H1 (cell line): ENCODE data around the gene THAP10. TPM values are rescaled to one million over a fixed set of nuclear protein-coding genes. Genes with fewer than 3 reads are reported as not detected.
"Not testable (repeated sequence)": the region's sequence is repeated elsewhere in the genome, so short reads cannot be mapped to it uniquely, and the experiment has no call there.

Source experiments
- CTCF ChIA-PET: fragments of 300-600 bp; sonication (Branson Sonifier 250); formaldehyde crosslinking; loops from one replicate; lab custom pipeline; 2021; ENCODE audit not compliant: partially characterized antibody; lab: Charles Lee
- POLR2A ChIA-PET: fragments of 300-600 bp; sonication (Branson Sonifier 250); formaldehyde crosslinking; loops from one replicate; lab custom pipeline; 2021; ENCODE audit warnings: inconsistent platforms; ENCODE audit not compliant: partially characterized antibody; lab: Charles Lee
- DNase-seq, 2 experiments: peaks; one replicate each; pipeline versions ENCODE4 v3.0.0 to v3.0.0-alpha.2; 2010 to 2022; ENCODE audit warnings: low spot score in 2 of 2, low read depth in 1 of 2, mixed read lengths in 1 of 2
- FAIRE-seq: peaks from 2 replicates; lab custom pipeline; 2011; peaks lifted over from hg19 to GRCh38; lab: Jason Lieb, UNC
- H2AFZ ChIP-seq: 2 replicates; pipeline ENCODE4 v1.8.1; 2012; ENCODE audit warnings: low read length, inconsistent platforms
- H2AK5ac ChIP-seq: 2 replicates; pipeline ENCODE4 v1.6.1; 2013; ENCODE audit warnings: low read depth, low read length
- H2BK120ac ChIP-seq: replicated peaks from 2 replicates; pipeline ENCODE3; 2013; ENCODE audit warnings: low read depth, low read length, inconsistent platforms
- H2BK12ac ChIP-seq: 2 replicates; pipeline ENCODE4 v1.6.1; 2013; ENCODE audit warnings: low read depth, low read length
- H2BK15ac ChIP-seq: 2 replicates; pipeline ENCODE4 v1.6.1; 2013; ENCODE audit warnings: low read length
- H2BK20ac ChIP-seq: 2 replicates; pipeline ENCODE4 v1.6.1; 2013; ENCODE audit warnings: low read length
- H2BK5ac ChIP-seq: 2 replicates; pipeline ENCODE4 v1.6.1; 2013; ENCODE audit warnings: low read depth, low read length
- H3K14ac ChIP-seq: 2 replicates; pipeline ENCODE4 v1.6.1; 2013; ENCODE audit warnings: inconsistent platforms; ENCODE audit not compliant: insufficient read length
- H3K18ac ChIP-seq: 2 replicates; pipeline ENCODE4 v1.6.1; 2013; ENCODE audit warnings: low read length; ENCODE audit errors: extremely low read depth
- H3K23ac ChIP-seq: 2 replicates; pipeline ENCODE4 v1.6.1; 2013; ENCODE audit warnings: inconsistent platforms; ENCODE audit not compliant: insufficient read length
- H3K23me2 ChIP-seq: 2 replicates; pipeline ENCODE4 v1.6.1; 2013; ENCODE audit warnings: low read depth, low read length
- H3K27ac ChIP-seq: 2 replicates; pipeline ENCODE4 v1.6.1; 2011; ENCODE audit warnings: low read depth, low read length, inconsistent platforms
- H3K27me3 ChIP-seq, 4 experiments: replicated peaks in 1 of 4; 1 replicate in 1 of 4; 2 replicates in 3 of 4; pipeline versions ENCODE4 v1.6.1 to v1.8.1; 2011 to 2013; ENCODE audit warnings: low read length in 3 of 4, mild to moderate bottlenecking in 3 of 4, inconsistent platforms in 2 of 4, mixed read lengths in 2 of 4, moderate library complexity in 1 of 4; ENCODE audit not compliant: control insufficient read depth in 3 of 4, insufficient read depth in 3 of 4; ENCODE audit errors: extremely low read depth in 1 of 4
- H3K36me3 ChIP-seq, 4 experiments: 2 replicates each; pipeline versions ENCODE4 v1.6.1 to v1.8.1; 2011 to 2013; ENCODE audit warnings: mild to moderate bottlenecking in 4 of 4, low read length in 3 of 4, moderate library complexity in 2 of 4, control low read depth in 1 of 4, inconsistent platforms in 1 of 4; ENCODE audit not compliant: insufficient read depth in 4 of 4, control insufficient read depth in 2 of 4
- H3K4ac ChIP-seq: replicated peaks from 2 replicates; pipeline ENCODE3; 2013; ENCODE audit warnings: low read length, low read depth, mixed read lengths, inconsistent platforms; ENCODE audit not compliant: insufficient read length
- H3K4me1 ChIP-seq, 4 experiments: replicated peaks in 1 of 4; 1 replicate in 1 of 4; 2 replicates in 3 of 4; pipeline versions ENCODE4 v1.6.1 to v1.8.1; 2011 to 2013; ENCODE audit warnings: low read length in 3 of 4, inconsistent platforms in 2 of 4, mixed read lengths in 1 of 4; ENCODE audit not compliant: insufficient read depth in 4 of 4, control insufficient read depth in 3 of 4
- H3K4me2 ChIP-seq, 2 experiments: 2 replicates each; pipeline versions ENCODE4 v1.6.1 to v1.8.1; 2011 to 2013; ENCODE audit warnings: low read depth in 2 of 2, low read length in 2 of 2, control low read depth in 1 of 2, inconsistent platforms in 1 of 2, mild to moderate bottlenecking in 1 of 2; ENCODE audit not compliant: insufficient read depth in 1 of 2
- H3K4me3 ChIP-seq, 4 experiments: fragments of 200-600, 300-600 bp in 1 of 4; sonication (generic), shearing (Covaris generic), sonication (Bioruptor Twin) in 1 of 4; 2 replicates each; pipeline versions ENCODE4 v1.5.1 to v1.8.1; 2011 to 2016; ENCODE audit warnings: low read length in 4 of 4, low read depth in 3 of 4, control low read depth in 2 of 4, inconsistent platforms in 2 of 4, mild to moderate bottlenecking in 2 of 4, mixed read lengths in 1 of 4, moderate library complexity in 1 of 4; ENCODE audit not compliant: insufficient read depth in 2 of 4; ENCODE audit errors: extremely low read depth in 1 of 4
- H3K56ac ChIP-seq: replicated peaks from 2 replicates; pipeline ENCODE3; 2013; ENCODE audit warnings: low read depth, mild to moderate bottlenecking, mixed read lengths, low read length, inconsistent platforms; ENCODE audit not compliant: insufficient read length
- H3K79me1 ChIP-seq: 2 replicates; pipeline ENCODE4 v1.6.1; 2013; ENCODE audit warnings: low read depth, low read length, control low read depth
- H3K79me2 ChIP-seq, 2 experiments: 2 replicates each; pipeline versions ENCODE4 v1.6.1 to v1.8.1; 2012 to 2013; ENCODE audit warnings: low read length in 2 of 2, mild to moderate bottlenecking in 2 of 2, inconsistent platforms in 1 of 2; ENCODE audit not compliant: insufficient read depth in 2 of 2, control insufficient read depth in 1 of 2
- H3K9ac ChIP-seq, 4 experiments: replicated peaks in 1 of 4; 1 replicate in 1 of 4; 2 replicates in 3 of 4; pipeline versions ENCODE4 v1.6.1 to v1.8.1; 2011 to 2013; ENCODE audit warnings: low read depth in 3 of 4, low read length in 3 of 4, control low read depth in 2 of 4, mild to moderate bottlenecking in 2 of 4, moderate library complexity in 2 of 4, inconsistent platforms in 1 of 4; ENCODE audit errors: extremely low read depth in 1 of 4
- H3K9me3 ChIP-seq, 2 experiments: 2 replicates each; pipeline versions ENCODE4 v1.6.1 to v1.8.1; 2012 to 2013; ENCODE audit warnings: mild to moderate bottlenecking in 2 of 2, moderate library complexity in 2 of 2, control low read depth in 1 of 2, inconsistent platforms in 1 of 2, low read depth in 1 of 2, low read length in 1 of 2, mixed read lengths in 1 of 2; ENCODE audit not compliant: insufficient read depth in 2 of 2
- H4K20me1 ChIP-seq, 2 experiments: replicated peaks in 1 of 2; 2 replicates each; pipeline versions ENCODE3 to v1.8.1; 2011 to 2013; ENCODE audit warnings: inconsistent platforms in 2 of 2, low read length in 2 of 2, mild to moderate bottlenecking in 1 of 2; ENCODE audit not compliant: insufficient read depth in 2 of 2, control insufficient read depth in 1 of 2
- H4K5ac ChIP-seq: 2 replicates; pipeline ENCODE4 v1.6.1; 2013; ENCODE audit warnings: low read length, low read depth, mixed read lengths, inconsistent platforms; ENCODE audit not compliant: insufficient read length
- H4K8ac ChIP-seq: 2 replicates; pipeline ENCODE4 v1.8.0; 2013; ENCODE audit warnings: mild to moderate bottlenecking, moderate library complexity, low read length, inconsistent platforms; ENCODE audit not compliant: insufficient read depth; ENCODE audit errors: extremely low read depth
- H4K91ac ChIP-seq: replicated peaks from 2 replicates; pipeline ENCODE3; 2013; ENCODE audit warnings: low read length, mixed read lengths, inconsistent platforms; ENCODE audit not compliant: insufficient read length
- WGBS, 2 experiments: shearing (Covaris generic) in 1 of 2; methylation state at CpG; one replicate each; pipeline versions ENCODE4 v1.1.6 to v1.1.7; 2013 to 2015; ENCODE audit warnings: low lambda C conversion rate in 2 of 2, mixed read lengths in 2 of 2, inconsistent platforms in 1 of 2, low coverage in 1 of 2, missing lambda C conversion rate in 1 of 2; ENCODE audit not compliant: insufficient replicate concordance in 2 of 2, insufficient coverage in 1 of 2, insufficient read length in 1 of 2; ENCODE audit errors: extremely low coverage in 1 of 2, missing lambda C conversion rate in 1 of 2; 5-methylcytosine and 5-hydroxymethylcytosine counted together
- polyA plus RNA-seq, 7 experiments: library from polyadenylated mRNA; depleted of rRNA in 3 of 7; stranded (reverse) in 5 of 7; unstranded in 2 of 7; fragments of >200 nt in 5 of 7; fragments of 200-250 nt in 2 of 7; gene quantifications; 1 replicate in 5 of 7; 2 replicates in 1 of 7; 4 replicates in 1 of 7; pipeline versions ENCODE4 v1.2.1 to v1.2.3, GENCODE V29; 2011 to 2013; ENCODE audit warnings: missing spikeins in 2 of 7, mixed read lengths in 2 of 7
- total RNA-seq: library from RNA; stranded (reverse); fragmentation: NEBNext Ultra II Directional; extraction: Animal tissue kit (Norgen Biotek cat#: 25700); gene quantifications from 2 replicates; pipeline ENCODE4 v1.2.1, GENCODE V29; 2021

THAP10 gene
- total and polyA plus RNA-seq, 2 of the 8 experiments (the other 6 are each of a cell fraction or from before 2014, with no cell fraction given), result 2.8 to 4.5 TPM

DNA sequence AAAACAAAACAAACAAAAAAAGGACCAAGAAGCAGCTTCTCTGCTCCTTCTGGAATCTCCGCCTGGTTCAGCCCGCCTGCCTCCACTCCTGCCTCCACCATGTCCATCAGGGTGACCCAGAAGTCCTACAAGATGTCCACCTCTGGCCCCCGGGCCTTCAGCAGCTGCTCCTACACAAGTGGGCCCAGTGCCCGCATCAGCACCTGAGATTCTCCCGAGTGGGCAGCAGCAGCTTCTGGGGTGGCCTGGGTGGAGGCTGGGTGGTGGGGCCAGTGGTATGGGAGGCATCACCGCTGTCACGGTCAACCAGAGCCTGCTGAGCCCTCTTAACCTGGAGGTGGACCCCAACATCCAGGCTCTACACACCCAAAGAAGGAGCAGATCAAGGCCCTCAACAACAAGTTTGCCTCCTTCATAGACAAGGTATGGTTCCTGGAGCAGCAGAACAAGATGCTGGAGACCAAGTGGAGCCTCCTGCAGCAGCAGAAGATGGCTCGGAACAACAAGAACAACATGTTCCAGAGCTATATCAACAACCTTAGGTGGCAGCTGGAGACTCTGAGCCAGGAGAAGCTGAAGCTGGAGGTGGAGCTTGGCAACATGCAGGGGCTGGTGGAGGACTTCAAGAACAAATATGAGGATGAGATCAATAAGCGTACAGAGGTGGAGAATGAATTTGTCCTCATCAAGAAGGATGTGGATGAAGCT is 33.5 kb downstream of the THAP10 start:
- ChIA-PET POLR2A (interaction anchor here (1.4 kb wide), 1 partner anchor 12 kb away, joined by 3 read pairs; no protein-coding TSS in a partner anchor), CTCF (interaction anchor here (0.6 to 2.4 kb wide), 5 partner anchors 11 to 757 kb away, joined by 3 to 7 read pairs (median 4); no protein-coding TSS in a partner anchor)
- H3K27ac ChIP-seq, H3K27me3 ChIP-seq, H3K4me1 ChIP-seq, H3K9ac ChIP-seq, H3K79me2 ChIP-seq, H3K9me3 ChIP-seq, H3K4me2 ChIP-seq, H3K23ac ChIP-seq, H3K23me2 ChIP-seq, H3K14ac ChIP-seq, H3K4me3 ChIP-seq, H2BK5ac ChIP-seq, H3K36me3 ChIP-seq, H4K20me1 ChIP-seq, H2AFZ ChIP-seq, DNase-seq, H2AK5ac ChIP-seq, H4K91ac ChIP-seq, H3K79me1 ChIP-seq, H2BK20ac ChIP-seq, H3K4ac ChIP-seq, FAIRE-seq, H4K8ac ChIP-seq, H2BK120ac ChIP-seq, H2BK15ac ChIP-seq, H3K18ac ChIP-seq, H3K56ac ChIP-seq, H4K5ac ChIP-seq: not testable (repeated sequence)
- 88% methylated on average over 9 of the region's 9 CpGs; no CpG with 5 or more reads in 1 of the 2 experiments for whole genome bisulfite sequencing, 2 experiments
- peak overlapping the region; percentile 17; the same call in 1 of the 2 replicates for H2BK12ac ChIP-seq
